CD8-positive, alpha-beta memory T cell (primary cell): ENCODE measurements around the gene EFEMP1. TPM values are rescaled to one million over a fixed set of nuclear protein-coding genes. Genes with fewer than 3 reads are reported as not detected.
"Not testable (repeated sequence)": the region's sequence is repeated elsewhere in the genome, so short reads cannot be mapped to it uniquely, and the experiment has no call there.

ENCODE experiments used
- CTCF ChIA-PET: fragments of 350-600 bp; sonication (Branson Sonifier 250); formaldehyde crosslinking; loops from one replicate; lab custom pipeline; 2021; ENCODE audit warnings: antibody characterized with exemption; lab: Charles Lee
- POLR2A ChIA-PET: fragments of 350-600 bp; sonication (Branson Sonifier 250); formaldehyde crosslinking; loops from one replicate; lab custom pipeline; 2021; ENCODE audit warnings: antibody characterized with exemption; lab: Charles Lee
- DNase-seq, 5 donors: peaks; one replicate each; pipeline versions ENCODE4 v3.0.0 to v3.0.0-alpha.2; 2020 to 2022; ENCODE audit warnings: mixed read lengths in 1 of 5
- H3K27ac ChIP-seq: one replicate; pipeline ENCODE4 v1.7.0; 2013; ENCODE audit warnings: low read depth, mild to moderate bottlenecking, low read length, moderate library complexity
- H3K27me3 ChIP-seq: 2 replicates; pipeline ENCODE4 v1.7.0; 2013; ENCODE audit warnings: low read length, mild to moderate bottlenecking; ENCODE audit not compliant: insufficient read depth, poor library complexity, severe bottlenecking
- H3K36me3 ChIP-seq: 2 replicates; pipeline ENCODE4 v1.7.0; 2013; ENCODE audit warnings: mild to moderate bottlenecking, low read length, moderate library complexity; ENCODE audit not compliant: insufficient read depth
- H3K4me1 ChIP-seq: 2 replicates; pipeline ENCODE4 v1.7.0; 2013; ENCODE audit warnings: mild to moderate bottlenecking, low read length, moderate library complexity; ENCODE audit not compliant: insufficient read depth
- H3K4me3 ChIP-seq: 2 replicates; pipeline ENCODE4 v1.7.0; 2013; ENCODE audit warnings: mild to moderate bottlenecking, low read length
- H3K9me3 ChIP-seq: 2 replicates; pipeline ENCODE4 v1.7.0; 2013; ENCODE audit warnings: mild to moderate bottlenecking, low read length
- H3K27ac Mint-ChIP-seq, 8 donors: one replicate each; pipeline ENCODE4 v1.8.0; 2020 to 2021; ENCODE audit warnings: mixed read lengths in 8 of 8, mild to moderate bottlenecking in 6 of 8, inconsistent platforms in 3 of 8, moderate library complexity in 3 of 8
- H3K27me3 Mint-ChIP-seq, 2 donors: one replicate each; pipeline ENCODE4 v1.8.0; 2020 to 2021; ENCODE audit warnings: mixed read lengths in 2 of 2, mild to moderate bottlenecking in 1 of 2, moderate library complexity in 1 of 2
- H3K36me3 Mint-ChIP-seq, 3 donors: one replicate each; pipeline ENCODE4 v1.8.0; 2020 to 2021; ENCODE audit warnings: mixed read lengths in 3 of 3, inconsistent platforms in 1 of 3, mild to moderate bottlenecking in 1 of 3
- H3K4me1 Mint-ChIP-seq, 3 donors: one replicate each; pipeline ENCODE4 v1.8.0; 2020 to 2021; ENCODE audit warnings: mixed read lengths in 3 of 3, inconsistent platforms in 1 of 3, mild to moderate bottlenecking in 1 of 3
- H3K4me3 Mint-ChIP-seq, 7 donors: one replicate each; pipeline ENCODE4 v1.8.0; 2020 to 2021; ENCODE audit warnings: mixed read lengths in 7 of 7, mild to moderate bottlenecking in 6 of 7, moderate library complexity in 4 of 7, inconsistent platforms in 2 of 7
- H3K9me3 Mint-ChIP-seq, 5 donors: one replicate each; pipeline ENCODE4 v1.8.0; 2020 to 2022; ENCODE audit warnings: mixed read lengths in 5 of 5, mild to moderate bottlenecking in 3 of 5, moderate library complexity in 2 of 5, inconsistent platforms in 1 of 5
- polyA plus RNA-seq: library from polyadenylated mRNA; unstranded; fragments of 300-500 nt; fragmentation: Illumina TruSeq; gene quantifications from one replicate; pipeline ENCODE4 v1.2.3, GENCODE V29; 2021
- total RNA-seq, 2 experiments: library from RNA; stranded (reverse); gene quantifications; one replicate each; pipeline ENCODE4 v1.2.3, GENCODE V29; 2021

The EFEMP1 gene
- total and polyA plus RNA-seq, 3 experiments from 2014 or later = not detected

GRCh38 chr2:55840460-55840859 is 83.1 kb downstream of the EFEMP1 start:
- Histone ChIP-seq H3K4me3 (no peak overlapping the region), H3K4me1 (no peaks in the 10 kb centered on the region), H3K36me3 (no peaks in the 10 kb centered on the region), H3K27ac (no peak overlapping the region), H3K27me3 (no peaks in the 10 kb centered on the region), H3K9me3 (no peaks in the 10 kb centered on the region)
- no peaks in the 10 kb centered on the region for H3K36me3 Mint-ChIP-seq
- POLR2A ChIA-PET = no interaction called here
- H3K27me3 Mint-ChIP-seq = peaks cover 0 to 3% of the 10 kb centered on the region in 2 donors
- no peak overlapping the region for H3K4me3 Mint-ChIP-seq
- DNase-seq = no peak
- CTCF ChIA-PET = no interaction called here
- H3K4me1 Mint-ChIP-seq = no peaks in the 10 kb centered on the region
- peaks cover 0 to 4% (median 2%) of the 10 kb centered on the region in 5 donors for H3K9me3 Mint-ChIP-seq
- no peak overlapping the region for H3K27ac Mint-ChIP-seq

GRCh38 chr2:55839182-55839819 is 84.3 kb downstream of the EFEMP1 start:
- CTCF ChIA-PET = no interaction called here
- Mint-ChIP-seq H3K4me1 (no peaks in the 10 kb centered on the region), H3K27me3 (peaks cover 0 to 4% of the 10 kb centered on the region in 2 donors), H3K36me3 (no peaks in the 10 kb centered on the region), H3K27ac (no peak overlapping the region), H3K9me3 (peaks cover 0 to 2% (median 0%) of the 10 kb centered on the region in 5 donors), H3K4me3 (no peak overlapping the region)
- no peaks in the 10 kb centered on the region for H3K9me3 ChIP-seq
- POLR2A ChIA-PET = no interaction called here
- no peaks in the 10 kb centered on the region for H3K36me3 ChIP-seq
- H3K4me1 ChIP-seq = no peaks in the 10 kb centered on the region
- H3K27me3 ChIP-seq = no peaks in the 10 kb centered on the region
- H3K27ac ChIP-seq = no peak overlapping the region
- DNase-seq = no peak
- no peak overlapping the region for H3K4me3 ChIP-seq

GRCh38 chr2:55838653-55839052 is 84.9 kb downstream of the EFEMP1 start:
- Mint-ChIP-seq H3K36me3 (no peaks in the 10 kb centered on the region), H3K4me1 (no peaks in the 10 kb centered on the region), H3K27me3 (peaks cover 0 to 4% of the 10 kb centered on the region in 2 donors), H3K27ac (no peak overlapping the region), H3K4me3 (no peak overlapping the region), H3K9me3 (peaks cover 0 to 2% (median 0%) of the 10 kb centered on the region in 5 donors)
- Histone ChIP-seq H3K36me3 (no peaks in the 10 kb centered on the region), H3K4me1 (no peaks in the 10 kb centered on the region), H3K27ac (no peak overlapping the region), H3K9me3 (no peaks in the 10 kb centered on the region), H3K27me3 (no peaks in the 10 kb centered on the region), H3K4me3 (no peak overlapping the region)
- DNase-seq = no peak
- CTCF ChIA-PET = no interaction called here
- POLR2A ChIA-PET = no interaction called here

- H3K9me3 ChIP-seq, H3K36me3 Mint-ChIP-seq, H3K9me3 Mint-ChIP-seq, H3K27me3 ChIP-seq, H3K27me3 Mint-ChIP-seq, H3K4me3 Mint-ChIP-seq, H3K27ac Mint-ChIP-seq, H3K27ac ChIP-seq, CTCF ChIA-PET, H3K4me1 ChIP-seq, H3K36me3 ChIP-seq, H3K4me3 ChIP-seq, DNase-seq, POLR2A ChIA-PET, H3K4me1 Mint-ChIP-seq: not testable (repeated sequence)
Measured at GRCh38 chr2:55838117-55838516, 85.5 kb downstream of the EFEMP1 start.

GRCh38 chr2:55837073-55837472 is 86.5 kb downstream of the EFEMP1 start:
- H3K9me3 Mint-ChIP-seq = peaks cover 0 to 4% (median 0%) of the 10 kb centered on the region in 5 donors
- Histone ChIP-seq H3K9me3 (no peaks in the 10 kb centered on the region), H3K27ac (no peak overlapping the region), H3K4me3 (no peak overlapping the region), H3K27me3 (no peaks in the 10 kb centered on the region), H3K4me1 (no peaks in the 10 kb centered on the region), H3K36me3 (no peaks in the 10 kb centered on the region)
- ChIA-PET POLR2A (no interaction called here), CTCF (no interaction called here)
- no peak for DNase-seq
- no peak overlapping the region for H3K4me3 Mint-ChIP-seq
- H3K4me1 Mint-ChIP-seq = no peaks in the 10 kb centered on the region
- H3K27ac Mint-ChIP-seq = no peak overlapping the region
- peaks cover 0 to 4% of the 10 kb centered on the region in 2 donors for H3K27me3 Mint-ChIP-seq
- H3K36me3 Mint-ChIP-seq = no peaks in the 10 kb centered on the region

GRCh38 chr2:55831671-55832410 is 91.7 kb downstream of the EFEMP1 start:
- H3K27me3 Mint-ChIP-seq, H3K4me1 Mint-ChIP-seq, CTCF ChIA-PET, H3K36me3 Mint-ChIP-seq, POLR2A ChIA-PET, H3K4me3 ChIP-seq, DNase-seq, H3K4me1 ChIP-seq, H3K27me3 ChIP-seq, H3K27ac Mint-ChIP-seq, H3K27ac ChIP-seq, H3K36me3 ChIP-seq, H3K9me3 Mint-ChIP-seq, H3K9me3 ChIP-seq, H3K4me3 Mint-ChIP-seq: not testable (repeated sequence)

- peaks cover 0 to 8% (median 2%) of the 10 kb centered on the region in 5 donors for H3K9me3 Mint-ChIP-seq
- ChIA-PET POLR2A (no interaction called here), CTCF (no interaction called here)
Measured at GRCh38 chr2:55827855-55828254, 95.7 kb downstream of the EFEMP1 start.

GRCh38 chr2:55827428-55827827 is 96.2 kb downstream of the EFEMP1 start:
- H3K9me3 ChIP-seq, H3K36me3 Mint-ChIP-seq, DNase-seq, H3K27me3 Mint-ChIP-seq, H3K4me3 ChIP-seq, H3K27me3 ChIP-seq, H3K9me3 Mint-ChIP-seq, H3K27ac ChIP-seq, POLR2A ChIA-PET, H3K4me1 ChIP-seq, H3K4me3 Mint-ChIP-seq, H3K27ac Mint-ChIP-seq, CTCF ChIA-PET, H3K36me3 ChIP-seq, H3K4me1 Mint-ChIP-seq: not testable (repeated sequence)

More at GRCh38 chr2:55827855-55828254, 95.7 kb downstream of the EFEMP1 start:
- Histone ChIP-seq H3K4me3 (no peak overlapping the region), H3K36me3 (no peaks in the 10 kb centered on the region), H3K27me3 (no peaks in the 10 kb centered on the region), H3K27ac (no peak overlapping the region), H3K4me1 (no peaks in the 10 kb centered on the region), H3K9me3 (no peaks in the 10 kb centered on the region)
- Mint-ChIP-seq H3K4me1 (no peaks in the 10 kb centered on the region), H3K27me3 (peaks cover 2 to 4% of the 10 kb centered on the region in 2 donors), H3K36me3 (no peaks in the 10 kb centered on the region), H3K4me3 (no peak overlapping the region), H3K27ac (no peak overlapping the region)
- DNase-seq = no peak
